Cardiac muscle cell (in vitro differentiated cells and primary cell): ENCODE results near the gene PDSS2. TPM values are rescaled to one million over a fixed set of nuclear protein-coding genes. Genes with fewer than 3 reads are reported as not detected.
A peak's percentile ranks its signal among the peaks of the same experiment; 100 is the strongest.

Experiments
- DNase-seq, 2 donors: peaks; one replicate each; pipeline versions ENCODE4 v3.0.0 to v3.0.0-alpha.2; 2010 to 2017; ENCODE audit warnings: low read depth in 1 of 2, low spot score in 1 of 2
- H3K27ac ChIP-seq: fragments of 200-600 bp; sonication (generic); 2 replicates; pipeline ENCODE4 v1.5.1; 2016
- H3K27me3 ChIP-seq: fragments of 200-600 bp; sonication (generic); 2 replicates; pipeline ENCODE4 v1.6.0; 2016; ENCODE audit warnings: control low read depth
- H3K36me3 ChIP-seq: fragments of 200-600 bp; sonication (generic); 2 replicates; pipeline ENCODE4 v1.5.1; 2016; ENCODE audit warnings: control low read depth
- H3K4me1 ChIP-seq: fragments of 200-600 bp; sonication (generic); 2 replicates; pipeline ENCODE4 v1.8.1; 2017; ENCODE audit warnings: low read depth, mild to moderate bottlenecking, mixed run types
- H3K4me3 ChIP-seq: fragments of 200-600 bp; sonication (generic); 2 replicates; pipeline ENCODE4 v1.5.1; 2016; ENCODE audit warnings: mild to moderate bottlenecking
- H3K9me3 ChIP-seq: fragments of 200-600 bp; sonication (generic); 2 replicates; pipeline ENCODE4 v1.5.1; 2017; ENCODE audit warnings: low read depth, mild to moderate bottlenecking, control low read depth
- CTCF ChIP-seq: IDR thresholded peaks from 2 replicates; pipeline ENCODE4 v1.5.1; 2012; ENCODE audit warnings: low read depth, mild to moderate bottlenecking, low read length
- polyA plus RNA-seq: library from polyadenylated mRNA; unstranded; fragments of >200 nt; fragmentation: Nextera tagmentation; extraction: Ambion mirVana; gene quantifications from 2 replicates; pipeline ENCODE4 v1.2.1, GENCODE V29; 2016
- total RNA-seq: library from RNA; depleted of rRNA; stranded (reverse); fragments of >200 nt; gene quantifications from 2 replicates; pipeline ENCODE4 v1.2.3, GENCODE V29; 2016

The PDSS2 gene
- total and polyA plus RNA-seq, 2 experiments from 2014 or later: 12.3 to 19.4 TPM

- no peak overlapping the region for H3K4me3 ChIP-seq
- H3K36me3 ChIP-seq: no peaks in the 10 kb centered on the region
- no peak for DNase-seq
- peaks cover 2% of the 10 kb centered on the region for H3K9me3 ChIP-seq
- no peaks in the 10 kb centered on the region for H3K27me3 ChIP-seq
- H3K4me1 ChIP-seq: peaks cover 38% of the 10 kb centered on the region
- peak overlapping the region; percentile 68 for H3K27ac ChIP-seq
- no peak for TF ChIP-seq CTCF
Measured at GRCh38 chr6:107443608-107444267, 15.6 kb downstream of the PDSS2 start.

GRCh38 chr6:107442938-107443607 lies 16.3 kb downstream of the PDSS2 start:
- Histone ChIP-seq H3K27ac (peak overlapping the region; percentile 68), H3K9me3 (no peaks in the 10 kb centered on the region), H3K4me3 (no peak overlapping the region), H3K4me1 (peaks cover 38% of the 10 kb centered on the region), H3K27me3 (no peaks in the 10 kb centered on the region), H3K36me3 (no peaks in the 10 kb centered on the region)
- TF ChIP-seq CTCF: no peak
- DNase-seq: no peak

GRCh38 chr6:107441682-107442081 lies 17.7 kb downstream of the PDSS2 start:
- peaks cover 43% of the 10 kb centered on the region for H3K4me1 ChIP-seq
- H3K9me3 ChIP-seq: no peaks in the 10 kb centered on the region
- TF ChIP-seq CTCF: no peak
- no peak overlapping the region for H3K4me3 ChIP-seq
- H3K27ac ChIP-seq: no peak overlapping the region
- DNase-seq: no peak
- H3K36me3 ChIP-seq: no peaks in the 10 kb centered on the region
- H3K27me3 ChIP-seq: no peaks in the 10 kb centered on the region

- H3K4me3 ChIP-seq: no peak overlapping the region
- no peaks in the 10 kb centered on the region for H3K36me3 ChIP-seq
- DNase-seq: peak in 1 of 2 donors; percentile 28
- H3K9me3 ChIP-seq: no peaks in the 10 kb centered on the region
- no peaks in the 10 kb centered on the region for H3K27me3 ChIP-seq
- no peak overlapping the region for H3K27ac ChIP-seq
- TF ChIP-seq CTCF: no peak
- H3K4me1 ChIP-seq: peaks cover 43% of the 10 kb centered on the region
Measured at GRCh38 chr6:107440936-107441335, 18.4 kb downstream of the PDSS2 start.

- Histone ChIP-seq H3K9me3 (no peaks in the 10 kb centered on the region), H3K36me3 (no peaks in the 10 kb centered on the region), H3K4me1 (peaks cover 43% of the 10 kb centered on the region), H3K27ac (no peak overlapping the region), H3K27me3 (no peaks in the 10 kb centered on the region), H3K4me3 (no peak overlapping the region)
- no peak for DNase-seq
- no peak for TF ChIP-seq CTCF
Measured at GRCh38 chr6:107439406-107439805, 20.0 kb downstream of the PDSS2 start.
